Measurements from ENCODE around the gene SHH. TPM values are rescaled to one million over a fixed set of nuclear protein-coding genes. Genes with fewer than 3 reads are reported as not detected.

SHH gene
- polyA plus RNA-seq, 3 donors, result 1.5 to 4.6 (median 3.3) TPM

Other genes starting within 250 kb of the SHH start
- gene RBM33, start 167.8 kb downstream of the SHH start, polyA plus RNA-seq (ENCODE audit: insufficient read length in 3 of 3), result 10 to 100 TPM; 31.9 to 48.2 (median 44.6) TPM